Duodenal mucosa (tissue), 2 donors: ENCODE measurements around the gene CLEC16A.

Source experiments
- H3K27ac ChIP-seq: one replicate; pipeline ENCODE4 v1.7.0; 2013; ENCODE audit warnings: low read depth, low read length
- H3K27me3 ChIP-seq, 2 donors: one replicate each; pipeline ENCODE4 v1.7.0; 2013; ENCODE audit warnings: low read length in 2 of 2, control low read depth in 1 of 2; ENCODE audit not compliant: insufficient read depth in 2 of 2, control insufficient read depth in 1 of 2
- H3K36me3 ChIP-seq, 2 donors: one replicate each; pipeline ENCODE4 v1.7.0; 2013; ENCODE audit warnings: low read length in 2 of 2, control low read depth in 1 of 2; ENCODE audit not compliant: insufficient read depth in 2 of 2, control insufficient read depth in 1 of 2
- H3K4me1 ChIP-seq, 2 donors: one replicate each; pipeline ENCODE4 v1.7.0; 2013; ENCODE audit warnings: low read length in 2 of 2, control low read depth in 1 of 2; ENCODE audit not compliant: insufficient read depth in 2 of 2, control insufficient read depth in 1 of 2
- H3K4me3 ChIP-seq, 2 donors: one replicate each; pipeline ENCODE4 v1.7.0; 2013; ENCODE audit warnings: low read length in 2 of 2, low read depth in 1 of 2
- H3K9ac ChIP-seq, 2 donors: one replicate each; pipeline ENCODE4 v1.7.0; 2013; ENCODE audit warnings: low read length in 2 of 2, low read depth in 1 of 2
- H3K9me3 ChIP-seq, 2 donors: one replicate each; pipeline ENCODE4 v1.7.0; 2013; ENCODE audit warnings: low read length in 2 of 2, control low read depth in 1 of 2; ENCODE audit not compliant: control insufficient read depth in 1 of 2

CLEC16A gene

GRCh38 chr16:11020792-11021551, 76.6 kb downstream of the CLEC16A start:
- Histone ChIP-seq H3K27ac (no peak overlapping the region), H3K4me1 (peaks cover 14 to 25% of the 10 kb centered on the region in 2 donors), H3K9me3 (no peaks in the 10 kb centered on the region), H3K36me3 (peaks cover 0 to 19% of the 10 kb centered on the region in 2 donors), H3K9ac (no peak overlapping the region), H3K27me3 (no peaks in the 10 kb centered on the region), H3K4me3 (no peak overlapping the region)

- Histone ChIP-seq H3K36me3 (peaks cover 0 to 24% of the 10 kb centered on the region in 2 donors), H3K4me1 (peaks cover 6 to 21% of the 10 kb centered on the region in 2 donors), H3K27me3 (no peaks in the 10 kb centered on the region), H3K9me3 (no peaks in the 10 kb centered on the region), H3K27ac (no peak overlapping the region), H3K9ac (no peak overlapping the region), H3K4me3 (no peak overlapping the region)
Measured at GRCh38 chr16:11022002-11022401, 77.6 kb downstream of the CLEC16A start.

GRCh38 chr16:11023262-11024039, 79.1 kb downstream of the CLEC16A start:
- Histone ChIP-seq H3K4me1 (peaks cover 0 to 14% of the 10 kb centered on the region in 2 donors), H3K4me3 (no peak overlapping the region), H3K9ac (no peak overlapping the region), H3K36me3 (peaks cover 0 to 31% of the 10 kb centered on the region in 2 donors), H3K27me3 (no peaks in the 10 kb centered on the region), H3K27ac (no peak overlapping the region), H3K9me3 (no peaks in the 10 kb centered on the region)

- H3K4me3 ChIP-seq: no peak overlapping the region
- no peak overlapping the region for H3K27ac ChIP-seq
Measured at GRCh38 chr16:11024333-11025053, 80.1 kb downstream of the CLEC16A start.

GRCh38 chr16:11025120-11025531, 80.8 kb downstream of the CLEC16A start:
- no peaks in the 10 kb centered on the region for H3K9me3 ChIP-seq
- H3K27ac ChIP-seq: no peak overlapping the region
- H3K4me1 ChIP-seq: peaks cover 0 to 14% of the 10 kb centered on the region in 2 donors
- H3K4me3 ChIP-seq: no peak overlapping the region
- H3K36me3 ChIP-seq: peaks cover 0 to 28% of the 10 kb centered on the region in 2 donors
- no peak overlapping the region for H3K9ac ChIP-seq
- no peaks in the 10 kb centered on the region for H3K27me3 ChIP-seq

More at GRCh38 chr16:11024333-11025053, 80.1 kb downstream of the CLEC16A start:
- Histone ChIP-seq H3K9me3 (no peaks in the 10 kb centered on the region), H3K36me3 (peaks cover 0 to 31% of the 10 kb centered on the region in 2 donors), H3K4me1 (peaks cover 0 to 14% of the 10 kb centered on the region in 2 donors), H3K9ac (no peak overlapping the region), H3K27me3 (no peaks in the 10 kb centered on the region)

- Histone ChIP-seq H3K4me1 (peaks cover 0 to 13% of the 10 kb centered on the region in 2 donors), H3K9me3 (no peaks in the 10 kb centered on the region), H3K36me3 (peaks cover 0 to 41% of the 10 kb centered on the region in 2 donors), H3K27ac (no peak overlapping the region), H3K9ac (no peak overlapping the region), H3K4me3 (no peak overlapping the region), H3K27me3 (no peaks in the 10 kb centered on the region)
Measured at GRCh38 chr16:11029948-11030347, 85.6 kb downstream of the CLEC16A start.

GRCh38 chr16:11030990-11031510, 86.7 kb downstream of the CLEC16A start:
- no peaks in the 10 kb centered on the region for H3K9me3 ChIP-seq
- H3K4me3 ChIP-seq: no peak overlapping the region
- H3K36me3 ChIP-seq: peaks cover 0 to 49% of the 10 kb centered on the region in 2 donors
- peaks cover 0 to 4% of the 10 kb centered on the region in 2 donors for H3K4me1 ChIP-seq
- H3K9ac ChIP-seq: no peak overlapping the region
- no peak overlapping the region for H3K27ac ChIP-seq
- H3K27me3 ChIP-seq: no peaks in the 10 kb centered on the region

GRCh38 chr16:11032000-11032921, 87.9 kb downstream of the CLEC16A start:
- H3K9ac ChIP-seq: no peak overlapping the region
- no peaks in the 10 kb centered on the region for H3K9me3 ChIP-seq
- H3K27ac ChIP-seq: no peak overlapping the region
- H3K36me3 ChIP-seq: peaks cover 0 to 53% of the 10 kb centered on the region in 2 donors
- no peak overlapping the region for H3K4me3 ChIP-seq
- H3K4me1 ChIP-seq: peaks cover 0 to 4% of the 10 kb centered on the region in 2 donors
- H3K27me3 ChIP-seq: no peaks in the 10 kb centered on the region

- no peaks in the 10 kb centered on the region for H3K9me3 ChIP-seq
- no peaks in the 10 kb centered on the region for H3K27me3 ChIP-seq
- H3K9ac ChIP-seq: no peak overlapping the region
- H3K36me3 ChIP-seq: peaks cover 0 to 50% of the 10 kb centered on the region in 2 donors
- H3K4me3 ChIP-seq: no peak overlapping the region
- H3K4me1 ChIP-seq: peaks cover 0 to 4% of the 10 kb centered on the region in 2 donors
- H3K27ac ChIP-seq: no peak overlapping the region
Measured at GRCh38 chr16:11032922-11033291, 88.5 kb downstream of the CLEC16A start.
